OCI-LY3 (cell line): ENCODE data around the gene NEMF.
"Not testable (repeated sequence)": the region's sequence is repeated elsewhere in the genome, so short reads cannot be mapped to it uniquely, and the experiment has no call there.

Source experiments
- CTCF ChIP-seq: fragments of 200-600, 300-600 bp; sonication (generic); IDR thresholded peaks from 2 replicates; pipeline ENCODE4 v1.5.1; 2014; ENCODE audit warnings: antibody characterized with exemption, low read length, low read depth
- EZH2phosphoT487 ChIP-seq: fragments of 200-600 bp; shearing (Covaris generic); IDR thresholded peaks from 2 replicates; pipeline ENCODE4 v1.6.1; 2018; ENCODE audit warnings: antibody characterized with exemption, mixed run types, low read depth

GRCh38 chr14:49771691-49772090 lies 80.9 kb downstream of the NEMF start:
- not testable (repeated sequence) for TF ChIP-seq CTCF, EZH2phosphoT487
